IMR-90 (cell line): Measurements from ENCODE around the gene TARS3. TPM values are rescaled to one million over a fixed set of nuclear protein-coding genes. Genes with fewer than 3 reads are reported as not detected.

ENCODE experiments used
- ATAC-seq: fragments of 200-7000 bp; cut with Tn5 transposase; 2 replicates; pipeline ENCODE4 v1.9.1; 2020; ENCODE audit warnings: low read depth, mild to moderate bottlenecking, moderate library complexity
- BruUV-seq: library from RNA; stranded (reverse); fragments of 400-500 nt; replicated peaks from 2 replicates; lab custom pipeline; 2021; lab: Mats Ljungman, UMichigan
- CTCF ChIA-PET: fragments of 300-600 bp; formaldehyde crosslinking; extraction: SDS; loops from one replicate; lab custom pipeline; 2021; ENCODE audit warnings: antibody characterized with exemption; lab: Yijun Ruan, JAX
- POLR2A ChIA-PET: fragments of 300-600 bp; sonication (Branson Sonifier 250); formaldehyde crosslinking; loops from one replicate; lab custom pipeline; 2022; ENCODE audit warnings: antibody characterized with exemption; ENCODE audit not compliant: unreplicated experiment; lab: Charles Lee
- DNase-seq: peaks from one replicate; pipeline ENCODE4 v3.0.0; 2013
- H2AFZ ChIP-seq: replicated peaks from 2 replicates; pipeline ENCODE3; 2013; ENCODE audit warnings: low read length, mild to moderate bottlenecking; ENCODE audit not compliant: poor library complexity
- H2AK5ac ChIP-seq: 2 replicates; pipeline ENCODE4 v1.6.1; 2013; ENCODE audit warnings: low read depth, low read length, inconsistent platforms
- H2AK9ac ChIP-seq: replicated peaks from 2 replicates; pipeline ENCODE3; 2013; ENCODE audit warnings: mild to moderate bottlenecking, low read depth, low read length, moderate library complexity; ENCODE audit not compliant: poor library complexity
- H2BK120ac ChIP-seq: 2 replicates; pipeline ENCODE4 v1.6.1; 2013; ENCODE audit warnings: low read depth, low read length, inconsistent platforms
- H2BK15ac ChIP-seq: 3 replicates; pipeline ENCODE4 v1.6.1; 2013; ENCODE audit warnings: low read depth, low read length, inconsistent platforms
- H2BK20ac ChIP-seq: 2 replicates; pipeline ENCODE4 v1.6.1; 2013; ENCODE audit warnings: low read depth, mild to moderate bottlenecking, inconsistent platforms, low read length, moderate library complexity
- H2BK5ac ChIP-seq: 2 replicates; pipeline ENCODE4 v1.6.1; 2013; ENCODE audit warnings: mild to moderate bottlenecking, low read depth, low read length, inconsistent platforms; ENCODE audit not compliant: poor library complexity, severe bottlenecking
- H3K14ac ChIP-seq: replicated peaks from 2 replicates; pipeline ENCODE4 v1.6.1; 2013; ENCODE audit warnings: low read depth, low read length, inconsistent platforms
- H3K18ac ChIP-seq: 2 replicates; pipeline ENCODE4 v1.6.1; 2013; ENCODE audit warnings: low read depth, low read length, control low read depth
- H3K23ac ChIP-seq: 2 replicates; pipeline ENCODE4 v1.6.1; 2013; ENCODE audit warnings: low read depth, low read length, inconsistent platforms
- H3K27ac ChIP-seq: 2 replicates; pipeline ENCODE4 v1.5.1; 2013; ENCODE audit warnings: mild to moderate bottlenecking, control low read depth, low read length; ENCODE audit not compliant: insufficient read depth
- H3K27me3 ChIP-seq: 2 replicates; pipeline ENCODE4 v1.6.1; 2013; ENCODE audit warnings: low read length; ENCODE audit not compliant: control insufficient read depth, insufficient read depth
- H3K36me3 ChIP-seq: 2 replicates; pipeline ENCODE4 v1.6.1; 2013; ENCODE audit warnings: low read length, mixed read lengths; ENCODE audit not compliant: control insufficient read depth, insufficient read depth
- H3K4ac ChIP-seq: 2 replicates; pipeline ENCODE4 v1.6.1; 2013; ENCODE audit warnings: low read depth, low read length, inconsistent platforms
- H3K4me1 ChIP-seq: 2 replicates; pipeline ENCODE4 v1.6.1; 2013; ENCODE audit warnings: low read length, mixed read lengths; ENCODE audit not compliant: control insufficient read depth, insufficient read depth
- H3K4me2 ChIP-seq: 2 replicates; pipeline ENCODE4 v1.6.1; 2013; ENCODE audit warnings: low read depth, mild to moderate bottlenecking, control low read depth, low read length, moderate library complexity
- H3K4me3 ChIP-seq: 2 replicates; pipeline ENCODE4 v1.5.1; 2013; ENCODE audit warnings: low read depth, mild to moderate bottlenecking, control low read depth, low read length, moderate library complexity; ENCODE audit not compliant: insufficient read depth
- H3K56ac ChIP-seq: 2 replicates; pipeline ENCODE4 v1.6.1; 2013; ENCODE audit warnings: low read length, inconsistent platforms; ENCODE audit not compliant: insufficient read depth; ENCODE audit errors: extremely low read depth
- H3K79me1 ChIP-seq, 2 experiments: 2 replicates each; pipeline ENCODE4 v1.6.1; 2013; ENCODE audit warnings: low read length in 2 of 2, inconsistent platforms in 1 of 2, low read depth in 1 of 2
- H3K9ac ChIP-seq: 2 replicates; pipeline ENCODE4 v1.6.1; 2013; ENCODE audit warnings: low read depth, low read length, control low read depth
- H3K9me1 ChIP-seq: 2 replicates; pipeline ENCODE4 v1.6.1; 2013; ENCODE audit warnings: low read length, inconsistent platforms; ENCODE audit not compliant: insufficient read depth
- H3K9me3 ChIP-seq: 2 replicates; pipeline ENCODE4 v1.6.1; 2013; ENCODE audit warnings: low read length; ENCODE audit not compliant: control insufficient read depth, insufficient read depth
- H4K20me1 ChIP-seq: 2 replicates; pipeline ENCODE4 v1.6.1; 2013; ENCODE audit warnings: low read length, inconsistent platforms; ENCODE audit not compliant: insufficient read depth
- H4K5ac ChIP-seq: 2 replicates; pipeline ENCODE4 v1.6.1; 2013; ENCODE audit warnings: mild to moderate bottlenecking, low read depth, low read length, control low read depth
- H4K8ac ChIP-seq, 2 experiments: 2 replicates each; pipeline ENCODE4 v1.6.1; 2013; ENCODE audit warnings: low read depth in 2 of 2, low read length in 2 of 2, control low read depth in 1 of 2, inconsistent platforms in 1 of 2
- H4K91ac ChIP-seq: 2 replicates; pipeline ENCODE4 v1.6.1; 2013; ENCODE audit warnings: low read depth, low read length, inconsistent platforms; ENCODE audit not compliant: insufficient read depth
- BHLHE40 ChIP-seq: fragments of 150-350 bp; IDR thresholded peaks from 2 replicates; pipeline ENCODE4 v1.6.1; 2016; ENCODE audit warnings: mild to moderate bottlenecking, low read depth, low read length
- CEBPB ChIP-seq: IDR thresholded peaks from 2 replicates; pipeline ENCODE4 v1.6.1; 2012; ENCODE audit warnings: low read depth, low read length, improper control_type of control experiment
- CHD1 ChIP-seq: IDR thresholded peaks from 2 replicates; pipeline ENCODE4 v1.6.1; 2012; ENCODE audit warnings: low read depth, low read length, improper control_type of control experiment
- ELK1 ChIP-seq: fragments of 150-350 bp; IDR thresholded peaks from 2 replicates; pipeline ENCODE4 v1.6.1; 2016; ENCODE audit warnings: low read depth, mild to moderate bottlenecking, low read length, moderate library complexity, borderline replicate concordance
- FOS ChIP-seq: fragments of 150-350 bp; IDR thresholded peaks from 2 replicates; pipeline ENCODE4 v1.6.1; 2016; ENCODE audit warnings: low read depth, low read length
- MAFK ChIP-seq: IDR thresholded peaks from 2 replicates; pipeline ENCODE4 v1.6.1; 2012; ENCODE audit warnings: low read depth, low read length, improper control_type of control experiment
- MAZ ChIP-seq: IDR thresholded peaks from 2 replicates; pipeline ENCODE4 v1.6.1; 2012; ENCODE audit warnings: low read depth, mild to moderate bottlenecking, low read length, improper control_type of control experiment, moderate library complexity, borderline replicate concordance
- MXI1 ChIP-seq: IDR thresholded peaks from 2 replicates; pipeline ENCODE4 v1.6.1; 2012; ENCODE audit warnings: low read depth, mild to moderate bottlenecking, low read length, moderate library complexity, borderline replicate concordance
- RAD21 ChIP-seq: IDR thresholded peaks from 2 replicates; pipeline ENCODE4 v1.6.1; 2012; ENCODE audit warnings: low read length, improper control_type of control experiment
- RCOR1 ChIP-seq: IDR thresholded peaks from 2 replicates; pipeline ENCODE4 v1.6.1; 2012; ENCODE audit warnings: mild to moderate bottlenecking, low read length, improper control_type of control experiment; ENCODE audit not compliant: insufficient replicate concordance
- SMC3 ChIP-seq: fragments of 150-350 bp; IDR thresholded peaks from 2 replicates; pipeline ENCODE4 v1.6.1; 2016; ENCODE audit warnings: low read depth, mild to moderate bottlenecking, antibody characterized with exemption, low read length, moderate library complexity
- WGBS, 2 experiments: methylation state at CpG; one replicate each; pipeline versions ENCODE4 v1.1.5 to v1.1.7; 2013; ENCODE audit warnings: missing lambda C conversion rate in 2 of 2; ENCODE audit not compliant: insufficient read length in 1 of 2; ENCODE audit errors: extremely low coverage in 2 of 2; 5-methylcytosine and 5-hydroxymethylcytosine counted together
- dilution Hi-C: fragments of 300-500 bp; cut with HindIII; formaldehyde crosslinking; loops from one replicate; pipeline ENCODE4 v1.14.3; 2018; ENCODE audit warnings: low sequenced_read_pairs; ENCODE audit not compliant: unreplicated experiment
- in situ Hi-C: fragments of 300-500 bp; cut with MboI; formaldehyde crosslinking; loops from 3 replicates; pipeline ENCODE4 v1.14.3; 2019; ENCODE audit warnings: low sequenced_read_pairs, inconsistent platforms, mixed read lengths
- intact Hi-C: fragments of 100-400 bp; cut with micrococcal nuclease; formaldehyde crosslinking; loops from 2 replicates; pipeline ENCODE4 v1.10.0; 2022
- polyA plus RNA-seq, 3 experiments: library from polyadenylated mRNA; depleted of rRNA; stranded (reverse); fragments of >200 nt; gene quantifications; 2 replicates each; pipeline ENCODE4 v1.2.3, GENCODE V29; 2012; ENCODE audit warnings: low replicate concordance in 1 of 3
- total RNA-seq: library from RNA; depleted of rRNA; stranded (reverse); fragments of >200 nt; gene quantifications from 2 replicates; pipeline ENCODE4 v1.2.3, GENCODE V29; 2012
- TF ChIP-seq, protein P1 (sequence below): fragments of 150-350 bp; IDR thresholded peaks from 2 replicates; pipeline ENCODE4 v1.6.1; 2017; ENCODE audit warnings: mild to moderate bottlenecking, antibody characterized with exemption, low read length, low read depth
- TF ChIP-seq, protein P2 (sequence below): conservative IDR thresholded peaks from 2 replicates; pipeline ENCODE4 v1.5.1; 2012; ENCODE audit warnings: mild to moderate bottlenecking, low read depth, low read length, improper control_type of control experiment

The TARS3 gene
- total and polyA plus RNA-seq, 2 of the 4 experiments (the other 2 are of a cell fraction), result 3.4 to 9.3 TPM

DNA sequence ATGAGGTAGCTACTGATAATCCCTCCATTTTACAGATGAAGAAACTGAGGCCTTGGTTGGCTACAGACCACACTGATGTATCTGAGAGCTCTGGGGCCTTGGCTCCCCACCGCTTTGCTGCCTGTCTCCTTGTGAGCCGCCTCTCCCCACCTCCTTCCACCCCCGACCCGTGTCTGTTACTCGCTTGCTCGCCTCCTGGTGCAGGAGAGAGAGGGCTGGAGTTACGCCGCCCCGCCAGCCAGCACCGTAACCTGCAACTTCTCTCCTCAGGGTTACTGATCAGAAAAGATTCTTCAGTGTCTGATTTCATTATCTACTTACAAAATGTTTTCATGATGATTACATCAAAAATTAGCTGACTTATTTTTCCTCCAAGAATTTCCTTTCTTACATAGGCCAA is 106.2 kb downstream of the TARS3 start:
- H3K9me3 ChIP-seq, result no peaks in the 10 kb centered on the region
- H4K91ac ChIP-seq, result no peak overlapping the region
- no peak overlapping the region for H3K4ac ChIP-seq
- no peaks in the 10 kb centered on the region; the same call in 1 of the 2 replicates for H3K27me3 ChIP-seq
- H2AFZ ChIP-seq, result no peak overlapping the region
- no peak overlapping the region for H4K5ac ChIP-seq
- H4K20me1 ChIP-seq, result no peaks in the 10 kb centered on the region
- TF ChIP-seq FOS, result no peak
- TF ChIP-seq, protein P1, sequence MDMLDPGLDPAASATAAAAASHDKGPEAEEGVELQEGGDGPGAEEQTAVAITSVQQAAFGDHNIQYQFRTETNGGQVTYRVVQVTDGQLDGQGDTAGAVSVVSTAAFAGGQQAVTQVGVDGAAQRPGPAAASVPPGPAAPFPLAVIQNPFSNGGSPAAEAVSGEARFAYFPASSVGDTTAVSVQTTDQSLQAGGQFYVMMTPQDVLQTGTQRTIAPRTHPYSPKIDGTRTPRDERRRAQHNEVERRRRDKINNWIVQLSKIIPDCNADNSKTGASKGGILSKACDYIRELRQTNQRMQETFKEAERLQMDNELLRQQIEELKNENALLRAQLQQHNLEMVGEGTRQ, result no peak
- TF ChIP-seq RAD21, result no peak
- TF ChIP-seq RCOR1, result no peak
- no peak for TF ChIP-seq MAZ
- TF ChIP-seq ELK1, result no peak
- no peak for TF ChIP-seq MXI1
- TF ChIP-seq, protein P2, sequence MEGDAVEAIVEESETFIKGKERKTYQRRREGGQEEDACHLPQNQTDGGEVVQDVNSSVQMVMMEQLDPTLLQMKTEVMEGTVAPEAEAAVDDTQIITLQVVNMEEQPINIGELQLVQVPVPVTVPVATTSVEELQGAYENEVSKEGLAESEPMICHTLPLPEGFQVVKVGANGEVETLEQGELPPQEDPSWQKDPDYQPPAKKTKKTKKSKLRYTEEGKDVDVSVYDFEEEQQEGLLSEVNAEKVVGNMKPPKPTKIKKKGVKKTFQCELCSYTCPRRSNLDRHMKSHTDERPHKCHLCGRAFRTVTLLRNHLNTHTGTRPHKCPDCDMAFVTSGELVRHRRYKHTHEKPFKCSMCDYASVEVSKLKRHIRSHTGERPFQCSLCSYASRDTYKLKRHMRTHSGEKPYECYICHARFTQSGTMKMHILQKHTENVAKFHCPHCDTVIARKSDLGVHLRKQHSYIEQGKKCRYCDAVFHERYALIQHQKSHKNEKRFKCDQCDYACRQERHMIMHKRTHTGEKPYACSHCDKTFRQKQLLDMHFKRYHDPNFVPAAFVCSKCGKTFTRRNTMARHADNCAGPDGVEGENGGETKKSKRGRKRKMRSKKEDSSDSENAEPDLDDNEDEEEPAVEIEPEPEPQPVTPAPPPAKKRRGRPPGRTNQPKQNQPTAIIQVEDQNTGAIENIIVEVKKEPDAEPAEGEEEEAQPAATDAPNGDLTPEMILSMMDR, result no peak
- TF ChIP-seq CEBPB, result no peak
- no peak for TF ChIP-seq MAFK
- no peak for TF ChIP-seq SMC3
- TF ChIP-seq CHD1, result no peak
- TF ChIP-seq BHLHE40, result no peak
- ChIA-PET POLR2A (no interaction called here), CTCF (no interaction called here)
- WGBS, 2 experiments, result no CpG with 5 or more reads among the region's 10 CpGs
- 0 out of 2 replicates have a peak, but pooled peaks cover 2% of the 10 kb centered on the region for H3K9me1 ChIP-seq
- H2AK5ac ChIP-seq, result no peak overlapping the region
- no peak overlapping the region for H3K4me3 ChIP-seq
- H3K4me2 ChIP-seq, result no peak overlapping the region
- no peaks in the 10 kb centered on the region for H3K36me3 ChIP-seq
- BruUV-seq, result no TSS peak
- H2BK5ac ChIP-seq, result no peak overlapping the region
- no peak overlapping the region for H3K27ac ChIP-seq
- in situ Hi-C loops (no loop called here), intact Hi-C loops (no loop called here), dilution Hi-C loops (no loop called here)
- no peak overlapping the region for H3K18ac ChIP-seq
- H3K23ac ChIP-seq, result no peak overlapping the region
- no peaks in the 10 kb centered on the region for H3K79me1 ChIP-seq
- H2BK15ac ChIP-seq, result no peak overlapping the region
- no peak overlapping the region for H2AK9ac ChIP-seq
- no peak overlapping the region for H3K9ac ChIP-seq
- no peak overlapping the region for H2BK20ac ChIP-seq
- no peak overlapping the region for H3K56ac ChIP-seq
- H2BK120ac ChIP-seq, result no peak overlapping the region
- DNase-seq (no peak), ATAC-seq (no peak)
- H3K14ac ChIP-seq, result no peak overlapping the region
- H3K4me1 ChIP-seq, result peaks cover 3% of the 10 kb centered on the region
- no peak overlapping the region for H4K8ac ChIP-seq
